ENCODE measurements around the gene XRCC4. TPM values are rescaled to one million over a fixed set of nuclear protein-coding genes. Genes with fewer than 3 reads are reported as not detected.
A peak's percentile ranks its signal among the peaks of the same experiment; 100 is the strongest.

XRCC4 gene
- total and polyA plus RNA-seq, 12 donors, result 2.4 to 15.8 (median 6.3) TPM

- Histone ChIP-seq H3K4me3 (no peak overlapping the region), H3K27me3 (no peaks in the 10 kb centered on the region), H3K27ac (peak overlapping the region in 1 of 5 donors; percentile 43), H3K36me3 (replicated peaks in 1 of 2) (no peaks in the 10 kb centered on the region), H3K9me3 (replicated peaks in 1 of 3) (no peaks in the 10 kb centered on the region), H3K4me1 (replicated peaks in 1 of 2) (no peaks in the 10 kb centered on the region)
- intact Hi-C loops (cut with DNase I), result no loop called here
- DNase-seq, result no peak
- TF ChIP-seq, protein P1, sequence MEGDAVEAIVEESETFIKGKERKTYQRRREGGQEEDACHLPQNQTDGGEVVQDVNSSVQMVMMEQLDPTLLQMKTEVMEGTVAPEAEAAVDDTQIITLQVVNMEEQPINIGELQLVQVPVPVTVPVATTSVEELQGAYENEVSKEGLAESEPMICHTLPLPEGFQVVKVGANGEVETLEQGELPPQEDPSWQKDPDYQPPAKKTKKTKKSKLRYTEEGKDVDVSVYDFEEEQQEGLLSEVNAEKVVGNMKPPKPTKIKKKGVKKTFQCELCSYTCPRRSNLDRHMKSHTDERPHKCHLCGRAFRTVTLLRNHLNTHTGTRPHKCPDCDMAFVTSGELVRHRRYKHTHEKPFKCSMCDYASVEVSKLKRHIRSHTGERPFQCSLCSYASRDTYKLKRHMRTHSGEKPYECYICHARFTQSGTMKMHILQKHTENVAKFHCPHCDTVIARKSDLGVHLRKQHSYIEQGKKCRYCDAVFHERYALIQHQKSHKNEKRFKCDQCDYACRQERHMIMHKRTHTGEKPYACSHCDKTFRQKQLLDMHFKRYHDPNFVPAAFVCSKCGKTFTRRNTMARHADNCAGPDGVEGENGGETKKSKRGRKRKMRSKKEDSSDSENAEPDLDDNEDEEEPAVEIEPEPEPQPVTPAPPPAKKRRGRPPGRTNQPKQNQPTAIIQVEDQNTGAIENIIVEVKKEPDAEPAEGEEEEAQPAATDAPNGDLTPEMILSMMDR (IDR thresholded peaks at IDR 0.05), result no peak
- 67 to 75% (median 72%) methylated on average over 3 of the region's 3 CpGs for WGBS, 4 donors
These were observed 291.5 kb downstream of the XRCC4 start for GRCh38 chr5:83368835-83369234.

DNA sequence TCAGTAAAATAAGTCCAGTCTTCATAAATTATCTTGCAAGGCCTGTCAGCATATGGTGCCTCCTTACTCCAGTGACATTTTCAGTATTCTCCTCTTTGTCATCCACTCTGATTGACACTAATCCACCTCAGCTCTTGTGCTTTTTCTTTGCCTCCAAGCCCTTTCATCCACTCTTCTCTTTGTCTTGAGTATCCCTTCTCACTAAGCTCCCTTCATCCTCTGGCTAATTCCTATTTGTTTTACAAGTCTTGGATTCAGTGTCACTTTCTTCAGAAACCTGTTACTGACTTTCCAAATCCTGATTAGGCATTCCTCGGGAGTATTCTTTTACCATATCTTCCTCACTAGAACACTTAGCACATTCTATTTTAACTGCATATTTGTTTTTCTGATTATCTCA lies 293.6 kb downstream of the XRCC4 start:
- WGBS, 4 donors, result 52 to 77% (median 72%) methylated on average over 1 of the region's 1 CpG
- H3K27ac ChIP-seq, result no peak overlapping the region
- H3K36me3 ChIP-seq (replicated peaks in 1 of 2), result no peaks in the 10 kb centered on the region
- H3K27me3 ChIP-seq, result no peaks in the 10 kb centered on the region
- H3K4me3 ChIP-seq, result no peak overlapping the region
- H3K9me3 ChIP-seq (replicated peaks in 1 of 3), result no peaks in the 10 kb centered on the region
- intact Hi-C loops (cut with DNase I), result no loop called here
- TF ChIP-seq POLR2A (IDR thresholded peaks at IDR 0.05), result no peak
- TF ChIP-seq, protein P1 (IDR thresholded peaks at IDR 0.05), result no peak
- no peaks in the 10 kb centered on the region for H3K4me1 ChIP-seq (replicated peaks in 1 of 2)
- DNase-seq, result no peak

GRCh38 chr5:83371726-83372125 lies 294.4 kb downstream of the XRCC4 start:
- no peaks in the 10 kb centered on the region for H3K27me3 ChIP-seq
- H3K27ac ChIP-seq, result no peak overlapping the region
- DNase-seq, result no peak
- TF ChIP-seq, protein P1 (IDR thresholded peaks at IDR 0.05), result no peak
- TF ChIP-seq POLR2A (IDR thresholded peaks at IDR 0.05), result no peak
- H3K4me1 ChIP-seq (replicated peaks in 1 of 2), result no peaks in the 10 kb centered on the region
- intact Hi-C loops (cut with DNase I), result no loop called here
- no peak overlapping the region for H3K4me3 ChIP-seq
- H3K9me3 ChIP-seq (replicated peaks in 1 of 3), result no peaks in the 10 kb centered on the region
- 66 to 78% (median 77%) methylated on average over 1 of the region's 1 CpG for WGBS, 4 donors
- no peaks in the 10 kb centered on the region for H3K36me3 ChIP-seq (replicated peaks in 1 of 2)

DNA sequence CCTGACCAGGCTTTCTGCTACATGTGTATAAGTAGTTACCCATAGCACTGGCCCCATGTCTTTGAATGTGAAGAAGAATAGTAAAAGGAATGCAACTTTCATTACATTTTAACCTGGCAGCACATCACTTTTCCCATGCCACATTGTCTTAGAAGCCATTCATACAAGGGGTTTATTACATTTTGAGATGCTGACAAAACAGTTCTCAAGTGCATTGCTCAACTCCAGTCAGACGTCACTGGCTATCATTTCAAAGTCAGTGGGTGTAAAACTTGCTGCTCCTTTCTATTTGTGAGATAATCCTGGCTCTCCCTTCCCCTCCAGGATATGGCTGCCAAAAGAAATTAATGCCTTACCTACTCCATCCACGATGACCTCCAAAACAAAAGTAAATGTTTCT lies 297.2 kb downstream of the XRCC4 start:
- Histone ChIP-seq H3K27me3 (no peaks in the 10 kb centered on the region), H3K36me3 (replicated peaks in 1 of 2) (no peaks in the 10 kb centered on the region), H3K9me3 (replicated peaks in 1 of 3) (no peaks in the 10 kb centered on the region), H3K4me1 (replicated peaks in 1 of 2) (no peaks in the 10 kb centered on the region), H3K4me3 (no peak overlapping the region), H3K27ac (no peak overlapping the region)
- TF ChIP-seq POLR2A (IDR thresholded peaks at IDR 0.05), result no peak
- TF ChIP-seq, protein P1 (IDR thresholded peaks at IDR 0.05), result no peak
- 26 to 46% (median 35%) methylated on average over 2 of the region's 2 CpGs for WGBS, 4 donors
- intact Hi-C loops (cut with DNase I), result no loop called here
- DNase-seq, result peak in 2 of 7 donors; percentile 19 to 23

All from adrenal gland (tissue), 12 donors.